ENCODE results near the gene SLC1A2.
A peak's percentile ranks its signal among the peaks of the same experiment; 100 is the strongest.

SLC1A2 gene

GRCh38 chr11:35347921-35348331, 71.4 kb downstream of the SLC1A2 start:
- DNase-seq, result no peak

- no peak for DNase-seq
Measured at GRCh38 chr11:35347173-35347878, 72.0 kb downstream of the SLC1A2 start.

- DNase-seq, result no peak
Measured at GRCh38 chr11:35346472-35347156, 72.7 kb downstream of the SLC1A2 start.

- no peak for DNase-seq
Measured at GRCh38 chr11:35344681-35345574, 74.4 kb downstream of the SLC1A2 start.

- no peak for DNase-seq
Measured at GRCh38 chr11:35343033-35343598, 76.2 kb downstream of the SLC1A2 start.

- no peak for DNase-seq
Measured at GRCh38 chr11:35340715-35341114, 78.6 kb downstream of the SLC1A2 start.

GRCh38 chr11:35340071-35340470, 79.3 kb downstream of the SLC1A2 start:
- DNase-seq, result no peak

GRCh38 chr11:35338921-35339320, 80.4 kb downstream of the SLC1A2 start:
- no peak for DNase-seq

- no peak for DNase-seq
Measured at GRCh38 chr11:35337914-35338305, 81.4 kb downstream of the SLC1A2 start.

- DNase-seq, result peak; percentile 44
Measured at GRCh38 chr11:35337136-35337913, 82.0 kb downstream of the SLC1A2 start.

GRCh38 chr11:35336726-35337125, 82.6 kb downstream of the SLC1A2 start:
- DNase-seq, result no peak

- no peak for DNase-seq
Measured at GRCh38 chr11:35335226-35335625, 84.1 kb downstream of the SLC1A2 start.

- DNase-seq, result no peak
Measured at GRCh38 chr11:35334385-35335090, 84.8 kb downstream of the SLC1A2 start.

- no peak for DNase-seq
Measured at GRCh38 chr11:35332524-35332923, 86.8 kb downstream of the SLC1A2 start.

GRCh38 chr11:35330931-35331330, 88.4 kb downstream of the SLC1A2 start:
- no peak for DNase-seq

GRCh38 chr11:35330156-35330889, 89.0 kb downstream of the SLC1A2 start:
- DNase-seq, result no peak

GRCh38 chr11:35327829-35328228, 91.5 kb downstream of the SLC1A2 start:
- DNase-seq, result no peak

- no peak for DNase-seq
Measured at GRCh38 chr11:35326266-35326879, 93.0 kb downstream of the SLC1A2 start.

- no peak for DNase-seq
Measured at GRCh38 chr11:35324981-35325380, 94.4 kb downstream of the SLC1A2 start.

- no peak for DNase-seq
Measured at GRCh38 chr11:35324183-35324886, 95.0 kb downstream of the SLC1A2 start.

Data from 8988T (cell line).